Gastroesophageal sphincter (tissue), 3 donors: ENCODE measurements around the gene EFHC1.

Source experiments
- EP300 ChIP-seq: sonication (generic); formaldehyde crosslinking; IDR thresholded peaks from one replicate; pipeline ENCODE4 v1.6.1; 2017; ENCODE audit warnings: antibody characterized with exemption, mild to moderate bottlenecking
- TF ChIP-seq, protein P1 (sequence below), 4 experiments: fragments of 200-600 bp in 2 of 4; fragments of 450-650 bp in 2 of 4; sonication (generic) in 1 of 4; IDR thresholded peaks; one replicate each; pipeline ENCODE4 v1.5.1; 2017 to 2019; ENCODE audit warnings: antibody characterized with exemption in 4 of 4, mild to moderate bottlenecking in 2 of 4, moderate library complexity in 2 of 4

DNA sequence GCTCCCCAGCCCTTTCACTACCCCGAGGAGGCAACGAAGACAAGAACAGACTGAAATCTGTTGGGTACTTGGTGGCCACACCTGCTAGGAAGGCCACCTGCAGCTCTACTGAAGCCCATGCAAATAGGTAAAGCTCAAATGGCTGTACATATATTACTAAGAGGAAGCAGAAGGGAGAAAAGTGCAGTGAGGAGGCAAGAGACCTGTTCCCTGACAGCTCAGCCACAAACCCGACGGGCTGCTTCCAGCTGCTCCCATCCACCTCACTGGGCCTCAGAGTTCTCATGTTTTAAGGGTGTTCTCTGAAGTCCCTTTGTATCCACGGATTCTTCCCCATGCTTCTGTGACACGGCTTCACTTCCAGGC is 132.1 kb downstream of the EFHC1 start:
- TF ChIP-seq, protein P1, sequence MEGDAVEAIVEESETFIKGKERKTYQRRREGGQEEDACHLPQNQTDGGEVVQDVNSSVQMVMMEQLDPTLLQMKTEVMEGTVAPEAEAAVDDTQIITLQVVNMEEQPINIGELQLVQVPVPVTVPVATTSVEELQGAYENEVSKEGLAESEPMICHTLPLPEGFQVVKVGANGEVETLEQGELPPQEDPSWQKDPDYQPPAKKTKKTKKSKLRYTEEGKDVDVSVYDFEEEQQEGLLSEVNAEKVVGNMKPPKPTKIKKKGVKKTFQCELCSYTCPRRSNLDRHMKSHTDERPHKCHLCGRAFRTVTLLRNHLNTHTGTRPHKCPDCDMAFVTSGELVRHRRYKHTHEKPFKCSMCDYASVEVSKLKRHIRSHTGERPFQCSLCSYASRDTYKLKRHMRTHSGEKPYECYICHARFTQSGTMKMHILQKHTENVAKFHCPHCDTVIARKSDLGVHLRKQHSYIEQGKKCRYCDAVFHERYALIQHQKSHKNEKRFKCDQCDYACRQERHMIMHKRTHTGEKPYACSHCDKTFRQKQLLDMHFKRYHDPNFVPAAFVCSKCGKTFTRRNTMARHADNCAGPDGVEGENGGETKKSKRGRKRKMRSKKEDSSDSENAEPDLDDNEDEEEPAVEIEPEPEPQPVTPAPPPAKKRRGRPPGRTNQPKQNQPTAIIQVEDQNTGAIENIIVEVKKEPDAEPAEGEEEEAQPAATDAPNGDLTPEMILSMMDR (IDR thresholded peaks at IDR 0.05) = no peak
- TF ChIP-seq EP300 = no peak
